ENCODE measurements around the gene TRPM8. TPM values are rescaled to one million over a fixed set of nuclear protein-coding genes. Genes with fewer than 3 reads are reported as not detected.

TRPM8 gene
- total RNA-seq, 1 donor from 2014 or later, result not detected

DNA sequence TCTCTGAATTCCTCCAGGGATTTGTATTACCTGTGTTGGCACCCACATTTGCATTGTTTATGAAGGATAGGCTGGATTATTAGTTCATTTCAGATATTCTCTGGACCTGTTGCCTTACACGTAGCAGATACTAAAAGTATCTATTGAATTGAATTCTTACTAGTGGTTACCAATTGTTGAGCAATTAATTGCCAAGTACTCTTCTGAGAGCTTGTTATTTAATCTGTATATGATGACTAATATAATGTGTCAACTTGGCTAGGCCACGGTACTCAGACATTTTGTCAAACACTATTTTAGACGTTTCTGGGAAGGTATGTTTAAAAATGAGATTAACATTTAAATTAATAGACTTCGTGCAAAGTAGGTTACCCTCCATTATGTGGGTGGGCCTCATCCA lies 130.9 kb downstream of the TRPM8 start:
- no peaks in the 10 kb centered on the region for H3K9me3 Mint-ChIP-seq
- CTCF ChIA-PET, result no interaction called here
- no peaks in the 10 kb centered on the region for H3K36me3 Mint-ChIP-seq (ENCODE audit: low read depth)
- peaks cover 14% of the 10 kb centered on the region for H3K27me3 Mint-ChIP-seq
- POLR2A ChIA-PET, result no interaction called here
- intact Hi-C loops (cut with micrococcal nuclease), result no loop called here
- no peaks in the 10 kb centered on the region for H3K4me1 Mint-ChIP-seq
- H3K4me3 Mint-ChIP-seq, result no peak overlapping the region
- DNase-seq (no peak), ATAC-seq (ENCODE audit: low read depth) (no peak)
- TF ChIP-seq, protein P1, sequence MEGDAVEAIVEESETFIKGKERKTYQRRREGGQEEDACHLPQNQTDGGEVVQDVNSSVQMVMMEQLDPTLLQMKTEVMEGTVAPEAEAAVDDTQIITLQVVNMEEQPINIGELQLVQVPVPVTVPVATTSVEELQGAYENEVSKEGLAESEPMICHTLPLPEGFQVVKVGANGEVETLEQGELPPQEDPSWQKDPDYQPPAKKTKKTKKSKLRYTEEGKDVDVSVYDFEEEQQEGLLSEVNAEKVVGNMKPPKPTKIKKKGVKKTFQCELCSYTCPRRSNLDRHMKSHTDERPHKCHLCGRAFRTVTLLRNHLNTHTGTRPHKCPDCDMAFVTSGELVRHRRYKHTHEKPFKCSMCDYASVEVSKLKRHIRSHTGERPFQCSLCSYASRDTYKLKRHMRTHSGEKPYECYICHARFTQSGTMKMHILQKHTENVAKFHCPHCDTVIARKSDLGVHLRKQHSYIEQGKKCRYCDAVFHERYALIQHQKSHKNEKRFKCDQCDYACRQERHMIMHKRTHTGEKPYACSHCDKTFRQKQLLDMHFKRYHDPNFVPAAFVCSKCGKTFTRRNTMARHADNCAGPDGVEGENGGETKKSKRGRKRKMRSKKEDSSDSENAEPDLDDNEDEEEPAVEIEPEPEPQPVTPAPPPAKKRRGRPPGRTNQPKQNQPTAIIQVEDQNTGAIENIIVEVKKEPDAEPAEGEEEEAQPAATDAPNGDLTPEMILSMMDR (IDR thresholded peaks at IDR 0.05), result no peak
- H3K27ac Mint-ChIP-seq, result no peak overlapping the region

DNA sequence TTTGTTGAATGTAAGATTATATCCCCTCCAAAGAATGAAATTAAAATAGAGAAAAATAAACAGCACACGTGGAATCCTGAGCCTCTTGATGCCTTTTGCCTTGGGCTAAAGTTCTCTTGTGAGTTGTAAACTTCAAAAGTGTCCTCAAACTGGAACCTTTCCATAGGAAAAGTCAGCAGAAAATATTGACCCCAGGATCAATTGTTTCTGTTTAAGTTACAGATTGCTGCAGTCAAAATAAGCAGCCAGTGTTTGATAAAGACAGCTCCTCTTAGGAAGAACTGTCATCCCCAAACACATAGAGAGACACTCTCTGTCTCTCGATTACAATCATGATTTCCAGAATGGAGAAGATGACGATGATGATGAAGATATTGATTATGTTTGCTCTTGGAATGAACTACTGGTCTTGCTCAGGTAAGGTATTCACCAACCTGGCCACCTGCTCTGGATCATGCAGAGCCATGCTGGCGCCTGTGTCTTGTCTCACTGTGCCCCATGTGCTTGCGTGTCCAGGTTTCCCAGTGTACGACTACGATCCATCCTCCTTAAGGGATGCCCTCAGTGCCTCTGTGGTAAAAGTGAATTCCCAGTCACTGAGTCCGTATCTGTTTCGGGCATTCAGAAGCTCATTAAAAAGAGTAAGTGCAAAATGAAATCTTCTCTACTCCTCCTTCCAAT lies 133.4 kb downstream of the TRPM8 start, which contains the start of gene SPP2:
TSS of gene SPP2 (plus strand) at position 248 of the 681 bp plus-strand sequence. CDS start at position 333, 85 bp downstream.
- intact Hi-C loops (cut with micrococcal nuclease), result no loop called here
- Mint-ChIP-seq H3K27me3 (peaks cover 14% of the 10 kb centered on the region), H3K4me1 (no peaks in the 10 kb centered on the region), H3K4me3 (no peak within 1 kb of the TSS), H3K27ac (no peak within 1 kb of the TSS), H3K9me3 (no peaks in the 10 kb centered on the region), H3K36me3 (ENCODE audit: low read depth) (no peaks in the 10 kb centered on the region)
- ATAC-seq (ENCODE audit: low read depth) (no peak), DNase-seq (no peak)
- TF ChIP-seq, protein P1 (IDR thresholded peaks at IDR 0.05), result no peak
- ChIA-PET POLR2A (no interaction called here), CTCF (no interaction called here)

DNA sequence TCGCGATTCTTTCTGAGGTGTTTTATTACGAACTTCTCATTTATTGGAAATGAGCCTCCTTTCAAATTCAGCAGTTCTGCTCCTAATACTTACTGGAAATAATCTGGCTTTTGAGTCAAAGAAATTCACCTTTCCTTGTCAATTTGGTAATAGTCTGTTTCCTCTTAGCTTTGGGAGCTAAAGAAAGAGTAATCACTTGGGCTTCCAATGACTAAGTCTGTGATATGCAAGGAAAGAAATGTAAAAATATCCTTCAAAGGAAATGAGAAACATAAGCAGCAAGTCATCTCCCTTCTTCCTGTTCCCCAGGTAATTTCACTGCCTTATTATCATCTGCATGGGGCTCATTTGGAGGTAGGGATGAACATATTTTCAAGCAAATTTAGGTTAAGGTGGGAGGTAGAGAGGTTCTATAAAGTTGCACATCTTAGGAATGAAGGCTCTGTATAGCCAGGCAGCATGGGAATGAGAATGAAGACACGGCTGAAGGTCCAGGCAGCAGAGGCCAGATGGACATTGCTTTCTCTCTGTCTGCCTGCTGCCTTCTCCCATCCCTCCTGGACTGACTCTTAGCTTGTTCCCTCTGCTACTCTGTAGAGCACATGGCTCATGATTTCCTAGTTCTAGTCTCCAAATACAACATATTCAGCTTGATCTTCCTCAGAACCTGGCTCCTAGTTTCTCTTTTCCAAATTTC lies 134.3 kb downstream of the TRPM8 start:
- DNase-seq (no peak), ATAC-seq (ENCODE audit: low read depth) (no peak)
- no peak overlapping the region for H3K27ac Mint-ChIP-seq
- TF ChIP-seq, protein P1 (IDR thresholded peaks at IDR 0.05), result no peak
- peaks cover 14% of the 10 kb centered on the region for H3K27me3 Mint-ChIP-seq
- intact Hi-C loops (cut with micrococcal nuclease), result no loop called here
- no peaks in the 10 kb centered on the region for H3K9me3 Mint-ChIP-seq
- no peaks in the 10 kb centered on the region for H3K36me3 Mint-ChIP-seq (ENCODE audit: low read depth)
- H3K4me1 Mint-ChIP-seq, result no peaks in the 10 kb centered on the region
- ChIA-PET CTCF (no interaction called here), POLR2A (no interaction called here)
- no peak overlapping the region for H3K4me3 Mint-ChIP-seq

DNA sequence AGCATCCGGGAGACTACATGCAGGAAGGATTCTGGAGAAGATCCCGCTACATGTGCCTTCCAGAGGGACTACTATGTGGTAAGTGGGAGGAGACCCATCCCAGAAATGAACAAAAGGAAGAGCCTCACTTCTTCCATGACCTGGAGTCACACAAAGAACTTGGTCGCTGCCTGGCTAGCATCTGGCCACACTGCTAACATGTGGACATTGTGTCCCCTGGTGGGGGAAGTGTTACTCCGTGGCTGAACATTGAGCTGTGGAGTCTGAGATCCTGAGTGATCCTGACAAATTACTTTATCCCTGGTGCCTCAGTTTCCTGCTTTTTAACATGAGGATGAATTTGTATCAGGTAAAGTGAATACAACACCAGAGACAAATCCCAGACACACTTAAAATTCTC lies 141.7 kb downstream of the TRPM8 start:
- ATAC-seq (ENCODE audit: low read depth) (no peak), DNase-seq (no peak)
- intact Hi-C loops (cut with micrococcal nuclease), result no loop called here
- no peak overlapping the region for H3K27ac Mint-ChIP-seq
- TF ChIP-seq, protein P1 (IDR thresholded peaks at IDR 0.05), result no peak
- CTCF ChIA-PET, result no interaction called here
- no peaks in the 10 kb centered on the region for H3K9me3 Mint-ChIP-seq
- POLR2A ChIA-PET, result no interaction called here
- peaks cover 38% of the 10 kb centered on the region for H3K27me3 Mint-ChIP-seq
- H3K4me1 Mint-ChIP-seq, result no peaks in the 10 kb centered on the region
- no peaks in the 10 kb centered on the region for H3K36me3 Mint-ChIP-seq (ENCODE audit: low read depth)
- no peak overlapping the region for H3K4me3 Mint-ChIP-seq

DNA sequence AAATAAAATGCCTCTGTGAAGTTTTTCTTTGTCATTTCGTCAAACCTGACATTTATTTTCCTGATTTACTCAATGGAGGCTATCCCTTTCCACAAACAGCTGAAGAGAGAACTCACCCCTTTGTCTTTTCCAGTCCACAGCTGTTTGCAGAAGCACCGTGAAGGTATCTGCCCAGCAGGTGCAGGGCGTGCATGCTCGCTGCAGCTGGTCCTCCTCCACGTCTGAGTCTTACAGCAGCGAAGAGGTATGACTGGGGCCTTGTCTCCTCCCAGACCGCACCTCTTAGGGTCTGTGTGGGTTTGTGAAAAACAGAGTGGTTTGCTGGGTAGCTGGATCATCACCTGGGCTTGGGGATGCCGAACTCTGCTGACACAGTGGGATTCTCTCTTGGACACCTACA lies 143.1 kb downstream of the TRPM8 start:
- Mint-ChIP-seq H3K4me3 (no peak overlapping the region), H3K9me3 (no peaks in the 10 kb centered on the region), H3K4me1 (no peaks in the 10 kb centered on the region), H3K36me3 (ENCODE audit: low read depth) (no peaks in the 10 kb centered on the region), H3K27me3 (peaks cover 36% of the 10 kb centered on the region), H3K27ac (no peak overlapping the region)
- CTCF ChIA-PET, result no interaction called here
- intact Hi-C loops (cut with micrococcal nuclease), result no loop called here
- DNase-seq (no peak), ATAC-seq (ENCODE audit: low read depth) (no peak)
- POLR2A ChIA-PET, result no interaction called here
- TF ChIP-seq, protein P1 (IDR thresholded peaks at IDR 0.05), result no peak
